ENCODE results near the gene DICER1. TPM values are rescaled to one million over a fixed set of nuclear protein-coding genes. Genes with fewer than 3 reads are reported as not detected.
A peak's percentile ranks its signal among the peaks of the same experiment; 100 is the strongest.

DICER1 gene
- total and polyA plus RNA-seq, 9 of the 15 experiments (the other 6 are each of a cell fraction or from before 2014, with no cell fraction given): 2.5 to 23.2 (median 12.4) TPM

GRCh38 chr14:95185767-95186392 lies 28.6 kb upstream of the DICER1 start (continued):
- TF ChIP-seq CHD7 (IDR thresholded peaks at IDR 0.05; ENCODE audit: low read depth, low read length) (no peak), U2AF1 (optimal IDR thresholded peaks at IDR 0.05; ENCODE audit: low read depth, low read length) (no peak), ZNF655 (CRISPR knock-in tag; IDR thresholded peaks at IDR 0.05) (no peak), GATA2 (CRISPR knock-in tag; IDR thresholded peaks at IDR 0.05) (0 out of 2 replicates have a peak, but pooled peaks have one; percentile 40), ZKSCAN8 (CRISPR knock-in tag; IDR thresholded peaks at IDR 0.05) (no peak), ZNF184 (CRISPR knock-in tag; IDR thresholded peaks at IDR 0.05) (no peak), TAF15 (IDR thresholded peaks at IDR 0.05; ENCODE audit: low read depth, low read length) (no peak), ATF7 (IDR thresholded peaks at IDR 0.05) (0 out of 2 replicates have a peak, but pooled peaks have one; percentile 19), E2F4 (CRISPR knock-in tag; IDR thresholded peaks at IDR 0.05; ENCODE audit: low read depth) (no peak), SPI1 (IDR thresholded peaks at IDR 0.05; ENCODE audit: borderline replicate concordance, low read depth, low read length) (no peak), MAZ (CRISPR knock-in tag; conservative IDR thresholded peaks at IDR 0.05 in 1 of 2, IDR thresholded peaks at IDR 0.05 in 1 of 2) (peak; percentile 26 to 47; a peak in 1 of 4 replicates), ZBTB34 (CRISPR knock-in tag; IDR thresholded peaks at IDR 0.05) (no peak)

Measured in K562 (cell line).